HG03066 (cell line): ENCODE measurements around the gene PHLDB3.
"Not testable (repeated sequence)": the region's sequence is repeated elsewhere in the genome, so short reads cannot be mapped to it uniquely, and the experiment has no call there.

Experiments used
- ATAC-seq: cut with Tn5 transposase; IDR thresholded peaks from one replicate; pipeline ENCODE4 v1.9.1; 2021; ENCODE audit warnings: low read depth; ENCODE audit not compliant: unreplicated experiment

Gene PHLDB3

GRCh38 chr19:43527860-43528622 lies 23.5 kb upstream of the PHLDB3 start:
- no peak for ATAC-seq

- ATAC-seq = peak; percentile 65
Observed at GRCh38 chr19:43526884-43527859, 22.6 kb upstream of the PHLDB3 start, which contains the start of gene ETHE1. TSS of gene ETHE1 (minus strand) at chr19:43527201. CDS start at chr19:43527177, 24 bp downstream.

GRCh38 chr19:43525836-43526771 lies 21.6 kb upstream of the PHLDB3 start:
- no peak for ATAC-seq

GRCh38 chr19:43524922-43525835 lies 20.6 kb upstream of the PHLDB3 start:
- no peak for ATAC-seq

- ATAC-seq = not testable (repeated sequence)
Observed at GRCh38 chr19:43523696-43524095, 19.1 kb upstream of the PHLDB3 start.

- ATAC-seq = no peak
Observed at GRCh38 chr19:43522929-43523328, 18.4 kb upstream of the PHLDB3 start.

- ATAC-seq = no peak
Observed at GRCh38 chr19:43519436-43520088, 15.0 kb upstream of the PHLDB3 start.

GRCh38 chr19:43518051-43518450 lies 13.5 kb upstream of the PHLDB3 start:
- ATAC-seq = no peak

GRCh38 chr19:43512399-43512798 lies 7.9 kb upstream of the PHLDB3 start:
- ATAC-seq = not testable (repeated sequence)

- no peak for ATAC-seq
Observed at GRCh38 chr19:43511324-43511723, 6.8 kb upstream of the PHLDB3 start.

- no peak for ATAC-seq
Observed at GRCh38 chr19:43510713-43511112, 6.2 kb upstream of the PHLDB3 start.

- no peak for ATAC-seq
Observed at GRCh38 chr19:43507880-43508279, 3.3 kb upstream of the PHLDB3 start.

GRCh38 chr19:43506629-43507028 lies 2.1 kb upstream of the PHLDB3 start:
- ATAC-seq = no peak

- no peak for ATAC-seq
Observed at GRCh38 chr19:43505941-43506340, 1.4 kb upstream of the PHLDB3 start.

- no peak for ATAC-seq
Observed at GRCh38 chr19:43505186-43505456, 575 bp upstream of the PHLDB3 start.

- peak; percentile 87 for ATAC-seq
Observed at GRCh38 chr19:43503501-43504425, 783 bp downstream of the PHLDB3 start.

- no peak for ATAC-seq
Observed at GRCh38 chr19:43502419-43502976, 2.0 kb downstream of the PHLDB3 start.
